ENCODE data around the gene DARS2.

The DARS2 gene

DNA sequence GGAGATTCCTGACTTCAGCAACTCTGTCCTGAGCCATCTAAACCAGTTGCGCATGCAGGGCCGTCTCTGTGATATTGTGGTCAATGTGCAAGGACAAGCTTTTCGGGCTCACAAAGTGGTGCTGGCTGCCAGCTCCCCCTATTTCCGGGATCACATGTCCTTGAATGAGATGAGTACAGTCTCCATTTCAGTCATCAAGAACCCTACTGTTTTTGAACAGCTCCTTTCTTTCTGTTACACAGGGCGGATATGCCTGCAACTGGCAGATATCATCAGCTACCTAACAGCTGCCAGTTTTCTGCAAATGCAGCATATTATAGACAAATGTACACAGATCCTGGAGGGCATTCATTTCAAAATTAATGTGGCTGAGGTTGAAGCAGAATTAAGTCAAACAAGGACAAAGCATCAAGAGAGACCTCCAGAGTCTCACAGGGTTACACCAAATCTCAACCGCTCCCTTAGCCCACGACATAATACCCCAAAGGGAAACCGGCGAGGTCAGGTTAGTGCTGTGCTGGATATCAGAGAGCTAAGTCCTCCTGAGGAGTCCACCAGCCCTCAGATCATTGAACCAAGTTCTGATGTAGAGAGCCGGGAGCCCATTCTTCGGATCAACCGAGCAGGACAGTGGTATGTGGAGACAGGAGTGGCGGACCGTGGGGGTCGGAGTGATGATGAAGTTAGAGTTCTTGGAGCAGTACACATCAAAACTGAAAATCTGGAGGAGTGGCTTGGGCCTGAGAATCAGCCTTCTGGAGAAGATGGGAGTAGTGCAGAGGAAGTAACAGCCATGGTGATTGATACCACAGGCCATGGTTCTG is 46.0 kb downstream of the DARS2 start:
- Histone ChIP-seq H3K9me3 (ENCODE audit: control insufficient read depth, insufficient read depth, low read length) (no peaks in the 10 kb centered on the region), H3K4me3 (ENCODE audit: low read length) (peak overlapping the region; percentile 96), H4K20me1 (ENCODE audit: control insufficient read depth, insufficient read depth, low read depth, low read length) (peaks cover 14% of the 10 kb centered on the region; the same call in 1 of the 2 replicates), H3K4me1 (ENCODE audit: control insufficient read depth, low read length) (peaks cover 42% of the 10 kb centered on the region), H3K4me2 (ENCODE audit: low read length) (peak overlapping the region; percentile 93), H3K36me3 (ENCODE audit: control insufficient read depth, low read length) (peaks cover 49% of the 10 kb centered on the region), H3K79me2 (ENCODE audit: control insufficient read depth, low read length) (peaks cover 45% of the 10 kb centered on the region), H3K27me3 (ENCODE audit: control insufficient read depth, low read length) (no peaks in the 10 kb centered on the region), H3K9me2 (replicated peaks; ENCODE audit: control insufficient read depth, low read length) (no peaks in the 10 kb centered on the region), H3K27ac (ENCODE audit: low read depth, low read length) (peak overlapping the region; percentile 10; the same call in 1 of the 2 replicates), H3F3A (ENCODE audit: control insufficient read depth, insufficient read depth) (peaks cover 28% of the 10 kb centered on the region)
- TF ChIP-seq CTCF (IDR thresholded peaks at IDR 0.05; ENCODE audit: low read depth, low read length, poor library complexity, severe bottlenecking), result no peak
- no peak for TF ChIP-seq EZH2phosphoT487 (IDR thresholded peaks at IDR 0.05; ENCODE audit: borderline replicate concordance, low read length)

- Histone ChIP-seq H3K27me3 (ENCODE audit: control insufficient read depth, low read length) (no peaks in the 10 kb centered on the region), H3F3A (ENCODE audit: control insufficient read depth, insufficient read depth) (peaks cover 22% of the 10 kb centered on the region), H3K9me2 (replicated peaks; ENCODE audit: control insufficient read depth, low read length) (no peaks in the 10 kb centered on the region), H3K4me2 (ENCODE audit: low read length) (peak overlapping the region; percentile 17; the same call in 1 of the 2 replicates), H3K4me1 (ENCODE audit: control insufficient read depth, low read length) (peaks cover 36% of the 10 kb centered on the region), H3K27ac (ENCODE audit: low read depth, low read length) (no peak overlapping the region), H4K20me1 (ENCODE audit: control insufficient read depth, insufficient read depth, low read depth, low read length) (peaks cover 11% of the 10 kb centered on the region; the same call in 1 of the 2 replicates), H3K79me2 (ENCODE audit: control insufficient read depth, low read length) (peaks cover 39% of the 10 kb centered on the region), H3K4me3 (ENCODE audit: low read length) (no peak overlapping the region), H3K9me3 (ENCODE audit: control insufficient read depth, insufficient read depth, low read length) (no peaks in the 10 kb centered on the region), H3K36me3 (ENCODE audit: control insufficient read depth, low read length) (peaks cover 48% of the 10 kb centered on the region)
- TF ChIP-seq EZH2phosphoT487 (IDR thresholded peaks at IDR 0.05; ENCODE audit: borderline replicate concordance, low read length), result no peak
- no peak for TF ChIP-seq CTCF (IDR thresholded peaks at IDR 0.05; ENCODE audit: low read depth, low read length, poor library complexity, severe bottlenecking)
Observed at GRCh38 chr1:173871091-173871490, 46.6 kb downstream of the DARS2 start.

- no peak overlapping the region for H3K27ac ChIP-seq (ENCODE audit: low read depth, low read length)
- peaks cover 45% of the 10 kb centered on the region for H3K36me3 ChIP-seq (ENCODE audit: control insufficient read depth, low read length)
- H3K27me3 ChIP-seq (ENCODE audit: control insufficient read depth, low read length), result no peaks in the 10 kb centered on the region
- H3K9me3 ChIP-seq (ENCODE audit: control insufficient read depth, insufficient read depth, low read length), result no peaks in the 10 kb centered on the region
- no peaks in the 10 kb centered on the region for H3K9me2 ChIP-seq (replicated peaks; ENCODE audit: control insufficient read depth, low read length)
- H3F3A ChIP-seq (ENCODE audit: control insufficient read depth, insufficient read depth), result peaks cover 18% of the 10 kb centered on the region
- no peak overlapping the region for H3K4me3 ChIP-seq (ENCODE audit: low read length)
- peaks cover 35% of the 10 kb centered on the region for H3K79me2 ChIP-seq (ENCODE audit: control insufficient read depth, low read length)
- H3K4me1 ChIP-seq (ENCODE audit: control insufficient read depth, low read length), result peaks cover 32% of the 10 kb centered on the region
- TF ChIP-seq CTCF (IDR thresholded peaks at IDR 0.05; ENCODE audit: low read depth, low read length, poor library complexity, severe bottlenecking), result no peak
- TF ChIP-seq EZH2phosphoT487 (IDR thresholded peaks at IDR 0.05; ENCODE audit: borderline replicate concordance, low read length), result no peak
- H3K4me2 ChIP-seq (ENCODE audit: low read length), result peak overlapping the region; percentile 17; the same call in 1 of the 2 replicates
- H4K20me1 ChIP-seq (ENCODE audit: control insufficient read depth, insufficient read depth, low read depth, low read length), result peaks cover 7% of the 10 kb centered on the region; the same call in 1 of the 2 replicates
Observed at GRCh38 chr1:173871500-173871899, 47.0 kb downstream of the DARS2 start.

Measured in DOHH2 (cell line).